GM19238 (cell line): ENCODE measurements around the gene NOD1.
"Not testable (repeated sequence)": the region's sequence is repeated elsewhere in the genome, so short reads cannot be mapped to it uniquely, and the experiment has no call there.

Experiments
- DNase-seq: peaks from one replicate; pipeline ENCODE4 v3.0.0; 2011; ENCODE audit warnings: low spot score; ENCODE audit not compliant: insufficient read length

Gene NOD1

GRCh38 chr7:30421647-30422196 lies 56.9 kb downstream of the NOD1 start:
- DNase-seq: no peak

GRCh38 chr7:30420662-30421061 lies 57.9 kb downstream of the NOD1 start:
- DNase-seq: no peak

DNA sequence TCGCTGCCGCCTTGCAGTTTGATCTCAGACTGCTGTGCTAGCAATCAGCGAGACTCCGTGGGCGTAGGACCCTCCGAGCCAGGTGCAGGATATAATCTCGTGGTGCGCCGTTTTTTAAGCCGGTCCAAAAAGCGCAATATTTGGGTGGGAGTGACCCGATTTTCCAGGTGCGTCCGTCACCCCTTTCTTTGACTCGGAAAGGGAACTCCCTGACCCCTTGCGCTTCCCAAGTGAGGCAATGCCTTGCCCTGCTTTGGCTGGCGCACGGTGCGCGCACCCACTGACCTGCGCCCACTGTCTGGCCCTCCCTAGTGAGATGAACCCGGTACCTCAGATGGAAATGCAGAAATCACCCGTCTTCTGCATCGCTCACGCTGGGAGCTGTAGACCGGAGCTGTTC lies 58.5 kb downstream of the NOD1 start:
- DNase-seq: not testable (repeated sequence)

GRCh38 chr7:30413864-30414263 lies 64.7 kb downstream of the NOD1 start:
- DNase-seq: no peak

DNA sequence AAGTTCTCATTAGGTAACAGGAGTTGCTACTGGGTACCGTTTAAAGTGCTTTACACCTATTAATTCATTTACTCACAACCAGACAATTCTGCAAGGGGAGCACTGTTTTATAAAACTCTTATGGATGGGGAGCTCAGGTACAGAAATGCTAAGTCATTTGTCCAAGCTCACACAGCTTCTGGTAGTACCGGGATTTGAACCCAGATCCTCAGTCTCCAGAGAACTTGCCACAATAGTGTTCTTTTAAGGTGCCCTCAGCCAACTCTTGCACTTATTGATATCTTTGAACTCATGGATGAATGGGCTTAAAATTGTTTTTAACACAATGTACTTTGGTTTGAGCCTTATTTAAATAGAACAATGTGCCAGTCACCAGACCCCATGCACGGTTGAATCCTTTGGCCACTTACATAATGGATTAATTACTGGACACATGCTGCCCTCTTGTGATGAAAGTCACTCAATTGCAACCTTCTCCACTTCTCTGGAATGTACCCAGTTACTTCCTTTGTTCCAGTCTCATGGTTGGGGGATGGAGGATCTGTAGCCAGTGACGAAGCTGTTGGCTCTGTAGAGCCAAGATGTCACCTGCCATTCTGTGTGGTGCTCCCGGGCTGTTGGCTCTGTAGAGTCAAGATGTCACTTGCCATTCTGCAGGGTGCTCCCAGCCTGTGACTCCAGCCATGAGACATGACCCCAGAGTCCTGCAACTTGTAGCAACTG lies 65.6 kb downstream of the NOD1 start:
- DNase-seq: no peak

- no peak for DNase-seq
These were observed 66.7 kb downstream of the NOD1 start for GRCh38 chr7:30411897-30412296.

GRCh38 chr7:30411173-30411572 lies 67.4 kb downstream of the NOD1 start:
- no peak for DNase-seq

DNA sequence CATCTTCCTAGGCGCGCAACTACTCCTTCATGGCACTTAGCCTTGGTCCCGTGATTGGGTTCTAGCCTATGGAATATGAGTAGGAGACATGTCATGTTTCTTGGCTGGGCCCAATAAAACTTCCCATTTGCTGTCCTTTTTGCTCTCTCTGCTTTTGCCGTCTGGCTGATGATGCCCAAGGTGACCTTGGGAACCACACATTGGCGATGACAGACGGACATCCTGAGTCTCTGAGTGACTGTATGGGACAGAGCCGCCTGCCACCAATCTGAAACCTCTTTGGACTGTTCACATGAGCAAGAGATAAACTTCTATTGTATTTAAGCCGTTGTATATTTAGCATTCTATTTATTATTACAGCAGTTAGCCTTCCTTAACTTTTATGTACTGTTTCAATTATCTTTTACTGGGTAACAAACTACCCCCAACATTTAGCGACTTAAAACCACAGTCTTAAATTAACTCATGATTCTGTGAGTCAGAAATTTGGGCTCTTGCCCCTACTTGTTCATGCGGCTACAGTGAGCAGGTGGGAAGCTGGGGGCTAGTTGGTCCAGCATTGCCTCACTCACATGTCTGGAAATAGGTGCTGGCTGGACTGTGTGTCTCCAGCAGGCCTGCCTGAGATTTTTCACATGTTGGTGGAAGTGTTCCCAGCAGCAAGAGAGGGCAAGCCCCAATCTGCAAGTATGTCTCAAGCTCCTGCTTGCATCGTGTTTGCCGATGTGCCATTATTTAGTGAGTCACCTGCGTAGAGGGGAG lies 71.7 kb downstream of the NOD1 start:
- no peak for DNase-seq

- no peak for DNase-seq
These were observed 73.4 kb downstream of the NOD1 start for GRCh38 chr7:30405179-30405578.

DNA sequence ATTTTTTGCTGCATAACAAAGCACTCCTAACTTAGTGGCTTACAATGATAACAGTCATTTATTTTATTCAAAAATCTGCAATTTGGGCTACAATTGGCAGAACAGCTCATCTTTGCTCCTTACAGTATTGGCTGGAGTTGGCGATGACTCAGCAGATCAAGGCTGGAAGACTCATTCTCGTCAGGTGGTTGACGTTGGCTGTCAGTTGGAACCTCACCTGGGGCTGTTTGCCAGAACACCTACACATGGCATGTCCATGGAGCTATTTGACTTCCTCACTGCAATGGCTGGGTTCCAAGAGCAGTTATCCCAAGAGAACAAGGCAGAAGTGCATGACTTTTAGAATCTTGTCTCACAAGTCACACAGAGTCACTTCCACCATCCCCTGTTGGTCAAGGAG lies 75.1 kb downstream of the NOD1 start:
- DNase-seq: no peak

DNA sequence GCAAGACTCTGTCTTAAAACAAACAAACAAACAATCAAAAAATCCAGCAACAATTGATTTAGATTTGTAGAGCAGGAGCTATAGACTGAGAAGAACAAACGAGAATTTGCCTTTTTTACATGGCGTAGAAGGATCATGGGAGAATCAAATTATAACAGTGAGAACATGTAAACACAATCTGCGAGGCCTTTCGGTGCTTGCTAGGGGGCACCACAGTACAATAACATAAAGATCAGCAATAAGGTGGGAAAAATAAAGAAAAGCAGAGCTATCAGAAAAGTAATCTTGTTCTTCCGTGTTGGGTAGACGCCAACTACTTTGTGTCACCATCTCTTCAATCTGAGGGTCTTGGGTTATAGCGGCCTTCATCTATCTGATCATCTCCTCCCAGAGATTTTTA lies 82.2 kb downstream of the NOD1 start:
- DNase-seq: no peak

DNA sequence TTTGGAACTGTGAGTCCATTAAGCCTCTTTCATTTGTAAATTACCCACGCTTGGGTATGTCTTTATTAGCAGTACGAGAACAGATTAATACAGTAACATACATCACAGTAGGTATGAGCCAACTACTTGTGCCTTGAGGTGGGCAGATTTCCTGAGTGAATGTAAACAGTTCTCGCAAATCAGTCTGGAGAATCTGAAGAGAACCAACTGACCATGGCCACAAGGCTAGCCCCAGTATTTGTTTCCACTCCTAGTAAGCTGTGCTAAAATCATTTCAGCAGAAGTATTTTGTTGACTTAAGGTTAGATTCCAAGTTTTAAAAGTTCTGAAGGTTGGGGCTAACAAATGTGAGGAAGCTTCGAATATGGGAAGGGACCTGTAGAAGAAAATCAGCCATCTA lies 82.9 kb downstream of the NOD1 start:
- DNase-seq: no peak

DNA sequence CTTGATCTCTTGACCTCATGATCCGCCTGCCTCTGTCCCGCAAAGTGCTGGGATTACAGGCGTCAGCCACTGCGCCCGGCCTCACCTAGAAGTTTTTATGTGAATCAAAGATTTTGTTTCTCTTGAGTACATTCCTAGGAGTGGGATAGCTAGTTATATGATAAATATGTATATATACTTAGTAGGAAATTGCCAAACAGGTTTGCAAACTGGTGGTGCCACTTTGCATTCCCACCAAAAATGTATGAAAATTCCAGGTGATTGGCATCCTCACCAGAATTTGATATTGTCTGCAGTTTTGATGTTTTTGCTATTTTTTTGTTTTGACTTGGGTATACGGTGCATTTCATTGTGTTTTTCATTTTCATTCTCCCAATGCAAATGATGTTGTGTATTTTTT lies 86.8 kb downstream of the NOD1 start:
- DNase-seq: no peak

- DNase-seq: no peak
These were observed 87.6 kb downstream of the NOD1 start for GRCh38 chr7:30390736-30391636.

GRCh38 chr7:30389791-30390190 lies 88.8 kb downstream of the NOD1 start:
- DNase-seq: no peak

- no peak for DNase-seq
These were observed 96.0 kb downstream of the NOD1 start for GRCh38 chr7:30382607-30383006.

GRCh38 chr7:30380824-30381223 lies 97.8 kb downstream of the NOD1 start:
- DNase-seq: not testable (repeated sequence)

DNA sequence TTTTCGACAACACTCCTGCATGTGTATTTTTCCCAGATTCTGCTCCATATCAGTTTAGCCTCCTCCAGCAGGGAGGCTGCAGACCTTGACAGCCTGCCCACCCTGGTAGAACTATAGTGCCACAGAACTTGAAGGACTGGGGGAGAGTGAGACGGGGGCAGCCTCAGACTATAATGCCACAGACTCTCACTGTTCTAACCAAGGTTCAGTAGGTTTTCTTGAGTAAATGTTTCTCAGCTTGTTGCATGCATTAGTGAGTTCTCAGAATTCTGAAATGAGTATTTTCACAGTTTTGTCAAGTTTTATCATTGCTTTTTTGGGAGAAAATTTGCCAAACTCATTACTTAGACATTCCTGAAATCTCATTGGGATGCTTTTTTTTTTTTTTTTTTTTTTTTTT lies 98.3 kb downstream of the NOD1 start:
- no peak for DNase-seq

DNA sequence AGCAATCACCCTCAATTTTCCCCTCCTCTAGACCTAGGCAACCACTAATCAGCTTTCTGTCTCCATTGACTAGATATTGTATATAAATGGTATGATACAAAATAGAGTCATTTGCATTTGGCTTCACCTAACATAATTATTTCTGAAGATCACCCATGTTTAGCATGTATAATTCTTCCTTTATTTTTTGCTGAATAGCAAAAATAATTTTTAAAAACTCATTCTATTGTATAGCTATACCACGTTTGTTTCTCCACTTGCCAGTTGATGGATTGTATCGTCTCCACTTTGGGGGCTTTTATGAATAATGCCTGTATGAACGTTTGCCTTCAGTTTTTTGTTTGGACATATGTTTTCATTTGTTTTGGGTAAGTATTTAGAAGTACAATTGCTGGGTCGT lies 98.8 kb downstream of the NOD1 start:
- DNase-seq: no peak

GRCh38 chr7:30379131-30379530 lies 99.5 kb downstream of the NOD1 start:
- no peak for DNase-seq

- no peak for DNase-seq
These were observed 100.3 kb downstream of the NOD1 start for GRCh38 chr7:30378275-30378674.
